Ascending aorta (tissue), 2 donors: ENCODE results near the gene LARP4. TPM values are rescaled to one million over a fixed set of nuclear protein-coding genes. Genes with fewer than 3 reads are reported as not detected.

Experiments used
- DNase-seq, 2 donors: peaks; one replicate each; pipeline ENCODE4 v3.0.0-alpha.2; 2019; ENCODE audit warnings: low spot score in 2 of 2
- H3K27ac ChIP-seq, 2 donors: fragments of 200-600 bp; sonication (generic); one replicate each; pipeline ENCODE4 v1.5.1; 2016 to 2017; ENCODE audit warnings: mild to moderate bottlenecking in 1 of 2
- H3K27me3 ChIP-seq: fragments of 200-600 bp; sonication (generic); one replicate; pipeline ENCODE4 v1.5.1; 2017
- H3K36me3 ChIP-seq, 2 donors: fragments of 200-600 bp; sonication (generic); one replicate each; pipeline ENCODE4 v1.5.1; 2016
- H3K4me1 ChIP-seq, 2 donors: fragments of 200-600 bp; sonication (generic); one replicate each; pipeline ENCODE4 v1.5.1; 2016 to 2017; ENCODE audit warnings: mild to moderate bottlenecking in 1 of 2
- H3K4me3 ChIP-seq, 2 donors: fragments of 200-600 bp; sonication (generic); one replicate each; pipeline ENCODE4 v1.5.1; 2016 to 2017; ENCODE audit warnings: mild to moderate bottlenecking in 1 of 2
- H3K9me3 ChIP-seq, 2 donors: fragments of 200-600 bp; sonication (generic); one replicate each; pipeline ENCODE4 v1.5.1; 2016
- intact Hi-C: fragments of 100-400 bp; cut with DNase I; formaldehyde crosslinking; loops from one replicate; pipeline ENCODE4 v1.15.1; 2023
- total RNA-seq: library from RNA; depleted of rRNA; stranded (reverse); fragments of >200 nt; gene quantifications from one replicate; pipeline ENCODE4 v1.1.0, GENCODE V29; 2016
- TF ChIP-seq, protein P1 (sequence below), 3 experiments: fragments of 200-600 bp in 2 of 3; fragments of 450-650 bp in 1 of 3; sonication (generic) in 2 of 3; IDR thresholded peaks; one replicate each; pipeline ENCODE4 v1.5.1; 2016 to 2019; ENCODE audit warnings: antibody characterized with exemption in 3 of 3, mild to moderate bottlenecking in 1 of 3, moderate library complexity in 1 of 3

Gene LARP4
- total RNA-seq, 1 donor from 2014 or later: 45.7 TPM

DNA sequence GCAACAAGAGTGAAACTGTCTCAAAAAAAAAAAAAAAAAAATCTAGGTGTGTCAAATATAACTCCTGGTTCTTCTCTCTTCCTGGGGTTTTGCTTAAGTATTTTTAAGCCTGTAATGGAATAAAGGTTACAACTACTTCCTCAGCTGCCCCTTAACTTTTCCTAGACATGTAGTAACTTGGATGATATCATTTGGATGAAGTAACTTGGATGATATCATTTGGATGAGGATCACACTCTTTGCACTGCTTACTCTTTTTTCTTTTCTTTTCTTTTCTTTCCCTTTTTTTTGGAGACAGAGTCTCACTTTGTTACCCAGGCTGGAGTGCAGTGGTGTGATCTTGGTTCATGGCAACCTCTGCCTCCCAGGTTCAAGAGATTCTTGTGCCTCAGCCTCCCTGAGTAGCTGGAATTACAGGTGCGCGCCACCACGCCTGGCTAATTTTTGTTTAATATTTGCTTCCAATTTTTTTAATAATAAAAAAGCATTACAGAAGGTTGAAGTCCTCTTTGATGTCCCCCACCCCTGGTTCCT lies 3.5 kb upstream of the LARP4 start:
- TF ChIP-seq, protein P1, sequence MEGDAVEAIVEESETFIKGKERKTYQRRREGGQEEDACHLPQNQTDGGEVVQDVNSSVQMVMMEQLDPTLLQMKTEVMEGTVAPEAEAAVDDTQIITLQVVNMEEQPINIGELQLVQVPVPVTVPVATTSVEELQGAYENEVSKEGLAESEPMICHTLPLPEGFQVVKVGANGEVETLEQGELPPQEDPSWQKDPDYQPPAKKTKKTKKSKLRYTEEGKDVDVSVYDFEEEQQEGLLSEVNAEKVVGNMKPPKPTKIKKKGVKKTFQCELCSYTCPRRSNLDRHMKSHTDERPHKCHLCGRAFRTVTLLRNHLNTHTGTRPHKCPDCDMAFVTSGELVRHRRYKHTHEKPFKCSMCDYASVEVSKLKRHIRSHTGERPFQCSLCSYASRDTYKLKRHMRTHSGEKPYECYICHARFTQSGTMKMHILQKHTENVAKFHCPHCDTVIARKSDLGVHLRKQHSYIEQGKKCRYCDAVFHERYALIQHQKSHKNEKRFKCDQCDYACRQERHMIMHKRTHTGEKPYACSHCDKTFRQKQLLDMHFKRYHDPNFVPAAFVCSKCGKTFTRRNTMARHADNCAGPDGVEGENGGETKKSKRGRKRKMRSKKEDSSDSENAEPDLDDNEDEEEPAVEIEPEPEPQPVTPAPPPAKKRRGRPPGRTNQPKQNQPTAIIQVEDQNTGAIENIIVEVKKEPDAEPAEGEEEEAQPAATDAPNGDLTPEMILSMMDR (IDR thresholded peaks at IDR 0.05): no peak
- H3K27me3 ChIP-seq: no peaks in the 10 kb centered on the region
- H3K4me1 ChIP-seq: no peaks in the 10 kb centered on the region
- no peak for DNase-seq
- H3K27ac ChIP-seq: no peak overlapping the region
- intact Hi-C loops: no loop called here
- H3K9me3 ChIP-seq: no peaks in the 10 kb centered on the region
- H3K36me3 ChIP-seq: no peaks in the 10 kb centered on the region
- no peak overlapping the region for H3K4me3 ChIP-seq

DNA sequence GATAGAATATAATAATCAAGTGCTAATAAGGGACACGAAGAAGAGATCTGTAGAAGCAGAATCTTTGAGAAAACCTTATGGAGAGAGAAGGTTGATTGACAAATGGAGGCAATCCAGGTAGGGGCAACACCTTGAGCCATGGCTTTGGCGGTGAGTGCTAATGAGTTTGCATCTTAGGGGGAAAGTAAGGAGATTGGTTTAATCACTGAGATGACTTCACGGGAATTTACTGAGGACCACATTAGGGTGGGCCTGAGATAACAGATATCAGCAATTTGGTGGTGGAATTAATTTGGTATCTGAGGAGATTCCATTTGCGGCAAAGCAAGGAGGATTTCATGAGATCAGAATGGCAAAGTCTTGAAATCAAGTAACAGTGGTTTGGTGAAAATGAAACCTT lies 1.8 kb upstream of the LARP4 start:
- intact Hi-C loops: no loop called here
- Histone ChIP-seq H3K4me3 (no peak overlapping the region), H3K27ac (no peak overlapping the region), H3K4me1 (peaks cover 0 to 12% of the 10 kb centered on the region in 2 donors), H3K36me3 (no peaks in the 10 kb centered on the region), H3K27me3 (no peaks in the 10 kb centered on the region), H3K9me3 (no peaks in the 10 kb centered on the region)
- peak in 1 of 2 donors; percentile 47 for DNase-seq
- TF ChIP-seq, protein P1 (IDR thresholded peaks at IDR 0.05): no peak

DNA sequence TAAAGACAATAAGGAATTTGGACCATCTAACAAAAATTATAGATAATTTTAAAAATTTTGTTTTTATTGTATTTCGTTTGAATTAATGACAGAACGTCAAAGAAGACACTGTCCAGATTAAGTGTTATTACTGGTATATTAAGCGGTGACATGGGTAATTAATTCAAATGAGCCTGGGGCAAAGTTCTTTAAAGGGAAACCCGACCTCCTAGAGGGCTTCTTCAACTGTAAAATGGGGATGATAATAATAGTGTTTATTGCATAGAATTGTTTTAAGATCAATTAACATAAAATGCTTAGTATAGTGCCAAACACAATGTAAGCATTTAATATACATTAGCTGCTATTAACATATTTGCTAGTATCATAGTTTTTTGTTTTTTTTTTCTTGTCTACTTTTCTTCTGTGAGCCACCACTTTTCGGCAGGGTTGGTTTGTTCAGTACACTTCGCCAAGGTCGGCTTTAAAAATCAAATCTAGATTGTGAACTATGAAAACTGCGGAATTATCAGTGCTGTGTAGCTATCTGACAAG lies 514 bp upstream of the LARP4 start:
- intact Hi-C loops: loop anchor here (2.0 to 10.0 kb wide), 5 partner anchors 175 to 775 kb away; partner anchors contain the start of genes CERS5, COX14, PRPF40B and SMARCD1
- TF ChIP-seq, protein P1 (IDR thresholded peaks at IDR 0.05): no peak
- H3K9me3 ChIP-seq: no peaks in the 10 kb centered on the region
- H3K4me3 ChIP-seq: peak overlapping the region; percentile 76 to 80
- DNase-seq: no peak
- H3K27me3 ChIP-seq: no peaks in the 10 kb centered on the region
- H3K27ac ChIP-seq: peak overlapping the region; percentile 86 to 91
- no peaks in the 10 kb centered on the region for H3K36me3 ChIP-seq
- peaks cover 0 to 12% of the 10 kb centered on the region in 2 donors for H3K4me1 ChIP-seq

DNA sequence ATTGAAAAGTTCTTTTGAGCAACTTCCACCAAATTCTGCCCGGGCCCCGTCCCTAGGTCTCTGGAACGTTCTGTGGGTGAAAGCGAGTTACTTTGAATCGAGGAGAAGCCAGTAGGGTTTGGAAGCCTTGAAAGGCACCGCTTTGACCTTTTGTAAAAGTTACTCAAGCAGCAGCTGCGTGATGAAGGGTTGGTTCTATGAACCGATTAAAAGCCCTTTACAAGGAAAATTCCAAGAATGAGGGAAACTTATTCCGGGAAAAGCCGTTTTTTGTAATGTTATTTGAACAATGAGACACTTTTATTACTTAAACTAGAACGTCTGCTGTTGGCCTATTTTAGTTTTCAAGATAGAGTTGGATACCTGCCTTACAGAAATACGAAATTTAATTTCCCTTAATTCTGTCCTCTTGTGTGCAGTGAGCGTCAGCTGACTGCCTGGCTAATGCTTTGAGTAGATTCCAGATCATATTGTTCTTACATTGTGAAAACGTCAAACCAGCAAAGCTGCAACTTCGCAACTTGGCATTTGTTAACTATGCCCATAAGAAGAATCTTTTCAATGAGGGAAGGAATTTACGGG lies 906 bp downstream of the LARP4 start:
- Histone ChIP-seq H3K4me3 (peak overlapping the region; percentile 76 to 80), H3K9me3 (no peaks in the 10 kb centered on the region), H3K4me1 (peaks cover 0 to 12% of the 10 kb centered on the region in 2 donors), H3K27ac (peak overlapping the region; percentile 86 to 91), H3K27me3 (no peaks in the 10 kb centered on the region), H3K36me3 (no peaks in the 10 kb centered on the region)
- TF ChIP-seq, protein P1 (IDR thresholded peaks at IDR 0.05): no peak
- peak in 1 of 2 donors; percentile 66 for DNase-seq
- intact Hi-C loops: loop anchor here (2.0 to 10.0 kb wide), 5 partner anchors 177 to 777 kb away; partner anchors contain the start of genes CERS5, COX14, PRPF40B and SMARCD1

DNA sequence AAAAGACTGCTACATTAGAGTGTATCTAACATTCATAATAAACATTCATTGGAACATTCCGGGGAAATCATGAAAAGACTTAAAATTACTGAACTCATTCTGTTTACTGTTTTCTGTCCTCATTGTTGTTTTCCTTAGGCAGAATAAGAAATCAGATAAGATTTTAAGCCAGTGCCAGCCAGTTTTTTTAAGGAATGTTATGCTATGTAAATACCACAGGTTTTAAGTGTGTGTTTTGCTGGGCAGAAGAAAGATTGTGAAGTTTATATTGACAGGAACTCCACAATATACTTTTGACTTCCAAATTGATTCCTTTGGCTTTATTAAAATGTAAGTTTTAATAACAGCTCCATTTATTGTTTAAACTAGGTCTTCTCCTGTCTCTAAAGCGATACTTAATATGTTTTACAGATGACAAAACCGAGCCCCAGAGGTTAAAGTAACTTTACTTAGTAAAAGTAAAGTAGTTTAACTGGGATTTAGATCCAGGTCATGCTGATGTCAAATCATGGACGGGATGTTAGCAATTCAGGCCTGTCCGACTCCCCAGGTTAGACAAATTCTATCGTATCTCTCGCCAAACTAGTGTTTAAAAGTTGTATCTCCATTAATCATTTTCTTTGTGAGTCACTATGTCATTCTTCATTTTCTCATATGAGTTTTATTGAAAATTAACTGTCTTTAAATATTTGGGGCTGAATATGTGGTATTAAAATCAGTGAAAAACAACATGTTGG lies 1.7 kb downstream of the LARP4 start:
- DNase-seq: peak in 1 of 2 donors; percentile 12
- TF ChIP-seq, protein P1 (IDR thresholded peaks at IDR 0.05): no peak
- intact Hi-C loops: loop anchor here (5.0 to 10.0 kb wide), 3 partner anchors 178 to 778 kb away; partner anchors contain the start of genes COX14 and PRPF40B
- Histone ChIP-seq H3K4me1 (peaks cover 0 to 12% of the 10 kb centered on the region in 2 donors), H3K4me3 (peak overlapping the region; percentile 76 to 80), H3K27ac (peak overlapping the region; percentile 86 to 91), H3K27me3 (no peaks in the 10 kb centered on the region), H3K36me3 (no peaks in the 10 kb centered on the region), H3K9me3 (no peaks in the 10 kb centered on the region)
